Left lung (tissue), 10 donors: ENCODE results near the gene BBS9. TPM values are rescaled to one million over a fixed set of nuclear protein-coding genes. Genes with fewer than 3 reads are reported as not detected.
A peak's percentile ranks its signal among the peaks of the same experiment; 100 is the strongest.

ENCODE experiments used
- ATAC-seq: fragments of 200-7000 bp; cut with Tn5 transposase; one replicate; pipeline ENCODE4 v1.9.1; 2020; ENCODE audit warnings: moderate library complexity
- DNase-seq, 4 donors: peaks; one replicate each; pipeline ENCODE4 v3.0.0-alpha.2; 2013 to 2020
- H3K27ac ChIP-seq, 2 donors: fragments of 200-600 bp; sonication (generic) in 1 of 2; one replicate each; pipeline versions ENCODE4 v1.5.0 to v1.8.0; 2020 to 2021
- H3K27me3 ChIP-seq, 2 donors: fragments of 200-600 bp; sonication (generic) in 1 of 2; one replicate each; pipeline versions ENCODE4 v1.5.0 to v1.8.0; 2020 to 2021
- H3K36me3 ChIP-seq, 2 donors: fragments of 200-600 bp; sonication (generic) in 1 of 2; one replicate each; pipeline versions ENCODE4 v1.5.0 to v1.8.0; 2020 to 2021
- H3K4me1 ChIP-seq, 2 donors: fragments of 200-600 bp; one replicate each; pipeline ENCODE4 v1.8.0; 2021
- H3K4me3 ChIP-seq, 2 donors: fragments of 200-600 bp; sonication (generic) in 1 of 2; one replicate each; pipeline versions ENCODE4 v1.5.0 to v1.8.0; 2020 to 2021; ENCODE audit warnings: mild to moderate bottlenecking in 1 of 2
- H3K9me3 ChIP-seq, 2 donors: fragments of 200-600 bp; sonication (generic) in 1 of 2; one replicate each; pipeline versions ENCODE4 v1.5.0 to v1.8.0; 2020 to 2021
- intact Hi-C, 2 donors: fragments of 100-400 bp; cut with DNase I; formaldehyde crosslinking; loops; one replicate each; pipeline versions ENCODE4 v1.11.2 to v1.14.2; 2022
- polyA plus RNA-seq, 6 donors: library from polyadenylated mRNA; unstranded; fragments of 120-200 nt; gene quantifications; one replicate each; pipeline ENCODE4 v1.2.1, GENCODE V29; 2013; ENCODE audit not compliant: insufficient read length in 6 of 6
- total RNA-seq, 2 donors: library from RNA; stranded (reverse); fragmentation: NEBNext Ultra II Directional; extraction: Animal tissue kit (Norgen Biotek cat#: 25700); gene quantifications; one replicate each; pipeline ENCODE4 v1.2.1, GENCODE V29; 2021
- TF ChIP-seq, protein P1 (sequence below), 2 donors: fragments of 200-600 bp; sonication (generic) in 1 of 2; IDR thresholded peaks; one replicate each; pipeline versions ENCODE4 v1.5.0 to v1.8.0; 2021; ENCODE audit warnings: antibody characterized with exemption in 2 of 2
- donor health status: DM: no; HTN: yes; CAD: no.
- donor health status: DM: no; HTN: no; CAD: no.

BBS9 gene
- total and polyA plus RNA-seq, 8 donors = 14.5 to 25.1 (median 19.1) TPM

DNA sequence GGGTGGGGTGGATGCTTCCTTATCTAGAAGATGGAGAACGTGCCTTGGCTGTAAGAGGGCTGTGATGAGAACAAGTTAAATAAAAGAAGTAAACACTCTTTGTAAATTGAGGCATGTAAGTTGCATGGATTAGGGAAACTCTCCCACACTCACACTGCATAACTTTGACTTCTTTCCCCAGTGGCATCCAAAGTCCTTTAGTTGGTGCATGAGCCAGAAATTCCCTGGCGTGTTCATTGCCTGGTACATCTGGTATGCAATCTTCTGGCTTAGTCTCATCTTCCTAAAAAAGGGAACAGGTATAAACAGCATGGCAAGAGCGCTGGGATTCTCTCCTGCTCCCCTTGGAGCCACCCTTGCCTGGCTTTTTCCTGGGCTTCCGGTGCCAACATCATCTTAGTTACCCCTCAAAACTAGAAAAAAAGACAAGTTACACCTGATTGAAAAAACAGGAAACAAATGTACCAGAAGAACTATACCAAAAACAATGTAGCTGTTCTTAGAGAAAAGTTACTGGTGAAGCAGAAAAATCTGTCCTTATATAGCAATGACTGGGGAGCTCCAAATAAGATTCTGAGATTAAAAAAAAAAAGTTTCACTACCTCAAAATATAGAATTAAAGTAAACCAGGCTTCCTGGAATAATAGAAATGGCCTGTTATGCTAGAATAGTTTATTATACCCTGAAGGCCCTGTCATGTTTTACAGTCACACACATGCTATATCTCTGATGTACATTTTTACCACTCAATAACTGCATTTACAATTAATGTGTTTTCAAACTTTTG, 30.0 kb upstream of the BBS9 start:
- H3K27ac ChIP-seq = no peak overlapping the region
- TF ChIP-seq, protein P1, sequence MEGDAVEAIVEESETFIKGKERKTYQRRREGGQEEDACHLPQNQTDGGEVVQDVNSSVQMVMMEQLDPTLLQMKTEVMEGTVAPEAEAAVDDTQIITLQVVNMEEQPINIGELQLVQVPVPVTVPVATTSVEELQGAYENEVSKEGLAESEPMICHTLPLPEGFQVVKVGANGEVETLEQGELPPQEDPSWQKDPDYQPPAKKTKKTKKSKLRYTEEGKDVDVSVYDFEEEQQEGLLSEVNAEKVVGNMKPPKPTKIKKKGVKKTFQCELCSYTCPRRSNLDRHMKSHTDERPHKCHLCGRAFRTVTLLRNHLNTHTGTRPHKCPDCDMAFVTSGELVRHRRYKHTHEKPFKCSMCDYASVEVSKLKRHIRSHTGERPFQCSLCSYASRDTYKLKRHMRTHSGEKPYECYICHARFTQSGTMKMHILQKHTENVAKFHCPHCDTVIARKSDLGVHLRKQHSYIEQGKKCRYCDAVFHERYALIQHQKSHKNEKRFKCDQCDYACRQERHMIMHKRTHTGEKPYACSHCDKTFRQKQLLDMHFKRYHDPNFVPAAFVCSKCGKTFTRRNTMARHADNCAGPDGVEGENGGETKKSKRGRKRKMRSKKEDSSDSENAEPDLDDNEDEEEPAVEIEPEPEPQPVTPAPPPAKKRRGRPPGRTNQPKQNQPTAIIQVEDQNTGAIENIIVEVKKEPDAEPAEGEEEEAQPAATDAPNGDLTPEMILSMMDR (IDR thresholded peaks at IDR 0.05) = no peak
- no peaks in the 10 kb centered on the region for H3K4me1 ChIP-seq
- no peak overlapping the region for H3K4me3 ChIP-seq
- peaks cover 0 to 85% of the 10 kb centered on the region in 2 donors for H3K36me3 ChIP-seq
- ATAC-seq (no peak), DNase-seq (no peak)
- no peaks in the 10 kb centered on the region for H3K9me3 ChIP-seq
- no peaks in the 10 kb centered on the region for H3K27me3 ChIP-seq
- intact Hi-C loops = no loop called here

DNA sequence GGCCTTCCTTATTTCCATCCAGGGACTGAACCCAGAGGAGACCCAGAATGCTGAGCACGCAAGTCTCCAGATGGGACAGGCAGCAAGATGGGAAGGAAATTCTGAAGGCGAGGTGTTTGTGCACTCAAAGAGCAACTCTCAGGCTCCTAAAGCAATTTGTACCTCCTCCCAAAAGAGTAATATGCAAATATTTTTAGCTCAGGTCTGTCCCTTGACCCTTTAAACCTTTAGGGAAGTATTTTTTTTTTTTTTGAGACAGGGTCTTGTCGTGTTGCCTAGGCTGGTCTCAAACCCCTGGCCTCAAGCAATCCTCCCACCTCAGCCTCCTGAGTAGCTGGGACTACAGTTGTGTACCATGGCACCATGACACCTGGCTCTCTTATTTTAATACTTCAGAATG, 28.6 kb upstream of the BBS9 start:
- no peak overlapping the region for H3K27ac ChIP-seq
- no peak overlapping the region for H3K4me3 ChIP-seq
- no peaks in the 10 kb centered on the region for H3K4me1 ChIP-seq
- TF ChIP-seq, protein P1 (IDR thresholded peaks at IDR 0.05) = no peak
- no peak for ATAC-seq
- intact Hi-C loops = no loop called here
- H3K9me3 ChIP-seq = no peaks in the 10 kb centered on the region
- H3K36me3 ChIP-seq = peaks cover 0 to 72% of the 10 kb centered on the region in 2 donors
- no peak for DNase-seq
- no peaks in the 10 kb centered on the region for H3K27me3 ChIP-seq

DNA sequence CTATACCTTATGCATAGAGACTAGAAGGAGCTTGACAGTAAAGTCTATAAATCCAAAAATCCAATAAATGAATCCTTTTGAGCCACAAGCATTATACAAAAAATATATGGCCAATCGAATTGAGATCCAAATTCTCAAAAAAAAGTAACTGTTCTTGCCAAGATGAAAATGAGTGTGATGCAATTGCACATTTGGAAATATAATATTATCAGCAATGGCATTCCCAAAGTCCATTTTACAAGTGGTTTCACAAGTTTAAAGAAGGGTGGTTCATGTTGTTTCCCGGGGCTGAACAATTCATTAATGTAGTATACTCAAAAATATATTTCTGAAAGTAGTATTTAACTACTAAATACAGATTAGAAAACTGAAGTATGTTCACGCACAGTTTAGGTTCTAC, 27.5 kb upstream of the BBS9 start:
- peaks cover 3 to 9% of the 10 kb centered on the region in 2 donors for H3K4me1 ChIP-seq
- TF ChIP-seq, protein P1 (IDR thresholded peaks at IDR 0.05) = no peak
- no peak overlapping the region for H3K4me3 ChIP-seq
- intact Hi-C loops = no loop called here
- no peaks in the 10 kb centered on the region for H3K27me3 ChIP-seq
- ATAC-seq (no peak), DNase-seq (peak in 1 of 4 donors; percentile 60)
- H3K9me3 ChIP-seq = no peaks in the 10 kb centered on the region
- H3K36me3 ChIP-seq = peaks cover 0 to 61% of the 10 kb centered on the region in 2 donors
- H3K27ac ChIP-seq = no peak overlapping the region

DNA sequence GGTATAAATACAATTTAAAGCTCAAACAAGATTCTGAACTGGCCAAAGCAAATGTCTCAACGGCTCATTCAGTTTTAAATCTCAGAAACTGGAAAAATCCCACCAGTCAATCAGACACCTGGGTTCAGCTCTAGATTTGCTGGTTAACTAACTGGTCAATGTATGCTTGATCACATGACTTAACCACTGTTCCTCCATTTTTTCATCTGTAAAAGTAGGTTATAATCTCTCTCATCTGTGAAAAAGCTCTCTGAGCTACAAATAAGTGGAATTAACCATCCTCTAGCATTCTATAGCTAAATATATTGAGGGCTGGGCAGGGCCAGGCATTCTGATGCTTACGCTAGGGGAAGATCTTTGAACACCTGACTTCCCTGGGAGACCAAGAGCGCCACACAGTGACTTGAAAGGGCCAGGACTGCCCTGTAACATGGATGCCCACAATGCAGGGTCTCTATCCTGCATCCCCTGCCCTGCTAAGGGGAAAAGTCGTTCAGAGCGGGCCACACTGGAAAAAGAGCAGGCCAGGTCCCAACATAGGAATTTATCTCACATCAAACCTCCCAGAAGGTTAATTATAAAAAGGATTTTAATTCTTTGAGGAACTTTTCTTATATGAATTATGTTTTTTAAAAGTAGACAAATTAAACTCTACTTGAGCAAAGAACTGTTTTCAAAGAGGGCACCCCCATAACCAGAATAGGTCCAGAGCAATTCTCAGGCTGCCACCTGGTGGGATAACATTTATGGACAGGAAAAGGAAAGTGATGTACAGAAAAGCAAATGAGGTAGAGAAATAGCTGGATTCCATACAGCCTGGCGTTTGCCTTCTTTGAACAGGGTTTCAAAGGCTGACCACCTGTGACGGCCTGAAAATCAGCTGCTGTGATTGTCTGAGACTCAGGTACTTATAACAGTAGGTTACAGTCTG, 22.0 kb upstream of the BBS9 start:
- Histone ChIP-seq H3K9me3 (no peaks in the 10 kb centered on the region), H3K36me3 (peaks cover 0 to 12% of the 10 kb centered on the region in 2 donors), H3K4me3 (peak overlapping the region; percentile 86 to 95), H3K4me1 (peaks cover 21 to 34% of the 10 kb centered on the region in 2 donors), H3K27me3 (no peaks in the 10 kb centered on the region), H3K27ac (peak overlapping the region in 1 of 2 donors; percentile 78)
- intact Hi-C loops = no loop called here
- ATAC-seq (peak; percentile 47), DNase-seq (peak in 1 of 4 donors; percentile 58)
- TF ChIP-seq, protein P1 (IDR thresholded peaks at IDR 0.05) = peak in 1 of 2 donors; percentile 27
